ENCODE results near the gene PSIP1. TPM values are rescaled to one million over a fixed set of nuclear protein-coding genes. Genes with fewer than 3 reads are reported as not detected.

Gene PSIP1
- total RNA-seq, result 65.2 and 73.3 TPM in 2 replicates
- polyA plus RNA-seq, result 51.2 and 57.0 TPM in 2 replicates
- 51.3 and 59.6 TPM in 2 replicates for polyA plus RNA-seq (2012)
- polyA minus RNA-seq (ENCODE audit: low replicate concordance), result 1.6 and 2.8 TPM in 2 replicates

DNA sequence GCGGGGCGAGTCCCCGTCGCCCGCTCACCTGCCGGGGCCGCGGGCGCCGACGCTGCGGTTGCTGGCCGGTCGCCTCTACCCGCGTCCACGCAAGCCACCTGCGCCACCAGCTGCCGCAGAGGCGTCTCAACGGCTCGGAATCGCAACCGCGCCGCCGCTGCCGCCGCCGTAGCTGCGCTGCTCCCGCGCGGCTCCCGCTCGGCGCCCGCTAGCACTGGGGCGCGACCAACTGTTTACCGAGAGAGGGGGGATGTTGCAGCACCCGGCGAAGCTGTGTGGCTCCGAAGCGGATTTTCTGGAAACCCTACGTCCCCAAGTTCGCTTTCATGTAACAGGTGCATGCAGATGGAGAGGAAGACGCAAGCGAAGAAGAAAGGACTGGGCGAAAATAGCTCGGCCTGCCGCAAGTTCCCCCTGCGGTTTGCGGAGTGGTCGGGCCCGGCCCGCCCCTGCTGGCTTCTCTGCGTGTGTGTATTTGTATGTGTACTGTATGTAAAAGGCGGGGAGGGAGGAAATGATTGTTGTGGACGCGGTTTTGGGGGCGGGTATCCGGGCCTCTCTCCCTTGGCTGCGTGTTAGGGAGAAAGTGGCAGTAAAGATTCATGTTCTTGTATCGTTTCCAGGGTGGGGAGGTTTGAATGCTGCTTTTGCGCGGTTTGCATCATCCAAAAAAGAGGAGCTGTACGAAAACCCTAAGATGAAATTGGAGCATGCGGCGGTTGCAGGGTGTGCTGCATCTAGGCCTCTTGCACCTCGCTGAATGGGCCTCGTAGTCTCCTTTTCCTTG lies at the start of gene PSIP1:
PSIP1 (minus strand) TSS at position 182 of the 787 bp plus-strand sequence. CDS start 782 bp downstream, outside the sequence.
- H2AFZ ChIP-seq (ENCODE audit: low read length), result peak within 1 kb of the TSS; percentile 95
- H4K20me1 ChIP-seq (ENCODE audit: control insufficient read depth, extremely low read depth, insufficient read depth, low read length), result no peaks in the 10 kb centered on the region
- H3K79me2 ChIP-seq (ENCODE audit: control insufficient read depth, insufficient read depth, low read length), result peaks cover 25% of the 10 kb centered on the region
- DNase-seq (ENCODE audit: low read depth in 2 of 2), result peak; percentile 80 to 95
- peaks cover 1% of the 10 kb centered on the region for H3K36me3 ChIP-seq (ENCODE audit: control insufficient read depth, insufficient read depth, low read length)
- H3K4me2 ChIP-seq (ENCODE audit: extremely low read depth, insufficient read depth, low read length), result peak within 1 kb of the TSS; percentile 92
- H3K27ac ChIP-seq (ENCODE audit: insufficient read depth, low read length), result peak within 1 kb of the TSS; percentile 99
- H3K9ac ChIP-seq (ENCODE audit: insufficient read depth, low read length), result peak within 1 kb of the TSS; percentile 92
- TF ChIP-seq, protein P1, sequence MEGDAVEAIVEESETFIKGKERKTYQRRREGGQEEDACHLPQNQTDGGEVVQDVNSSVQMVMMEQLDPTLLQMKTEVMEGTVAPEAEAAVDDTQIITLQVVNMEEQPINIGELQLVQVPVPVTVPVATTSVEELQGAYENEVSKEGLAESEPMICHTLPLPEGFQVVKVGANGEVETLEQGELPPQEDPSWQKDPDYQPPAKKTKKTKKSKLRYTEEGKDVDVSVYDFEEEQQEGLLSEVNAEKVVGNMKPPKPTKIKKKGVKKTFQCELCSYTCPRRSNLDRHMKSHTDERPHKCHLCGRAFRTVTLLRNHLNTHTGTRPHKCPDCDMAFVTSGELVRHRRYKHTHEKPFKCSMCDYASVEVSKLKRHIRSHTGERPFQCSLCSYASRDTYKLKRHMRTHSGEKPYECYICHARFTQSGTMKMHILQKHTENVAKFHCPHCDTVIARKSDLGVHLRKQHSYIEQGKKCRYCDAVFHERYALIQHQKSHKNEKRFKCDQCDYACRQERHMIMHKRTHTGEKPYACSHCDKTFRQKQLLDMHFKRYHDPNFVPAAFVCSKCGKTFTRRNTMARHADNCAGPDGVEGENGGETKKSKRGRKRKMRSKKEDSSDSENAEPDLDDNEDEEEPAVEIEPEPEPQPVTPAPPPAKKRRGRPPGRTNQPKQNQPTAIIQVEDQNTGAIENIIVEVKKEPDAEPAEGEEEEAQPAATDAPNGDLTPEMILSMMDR (conservative IDR thresholded peaks at IDR 0.05 in 1 of 2, IDR thresholded peaks at IDR 0.05 in 1 of 2; ENCODE audit: low read depth in 1 of 2, low read length in 2 of 2), result no peak
- no peak for TF ChIP-seq EZH2 (IDR thresholded peaks at IDR 0.05; ENCODE audit: low read length, missing control alignments)
- no peaks in the 10 kb centered on the region for H3K9me3 ChIP-seq (ENCODE audit: control insufficient read depth, insufficient read depth, low read depth, low read length)
- H3K4me3 ChIP-seq (replicated peaks in 1 of 4; ENCODE audit: control extremely low read depth in 1 of 4, insufficient read depth in 1 of 4, low read depth in 3 of 4, low read length in 4 of 4), result peak within 1 kb of the TSS; percentile 80 to 88 (median 88)
- no peaks in the 10 kb centered on the region for H3K27me3 ChIP-seq (ENCODE audit: control insufficient read depth, insufficient read depth, low read length)
- H3K4me1 ChIP-seq (ENCODE audit: control insufficient read depth, extremely low read depth, insufficient read depth, low read length), result no peaks in the 10 kb centered on the region

DNA sequence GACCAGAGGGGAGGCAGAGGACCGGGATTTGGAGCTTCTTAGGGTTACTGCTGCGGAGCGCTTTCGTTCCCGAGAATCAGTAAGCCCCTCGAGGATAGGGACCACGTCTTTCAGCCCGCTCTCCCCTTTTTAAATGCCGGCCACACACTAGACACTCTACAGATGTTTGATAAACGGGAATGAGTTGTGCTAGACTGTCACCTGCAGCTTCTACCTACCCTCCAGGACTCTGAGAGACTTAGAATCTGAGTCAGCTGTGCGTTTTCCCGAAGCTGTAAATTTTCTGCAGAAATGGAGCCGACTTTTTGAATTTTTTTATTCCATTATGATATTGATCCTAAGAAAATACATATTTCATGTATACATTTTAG lies 42.7 kb upstream of the PSIP1 start:
- DNase-seq (ENCODE audit: low read depth in 2 of 2), result no peak
- Histone ChIP-seq H3K9me3 (ENCODE audit: control insufficient read depth, insufficient read depth, low read depth, low read length) (no peaks in the 10 kb centered on the region), H3K36me3 (ENCODE audit: control insufficient read depth, insufficient read depth, low read length) (no peaks in the 10 kb centered on the region), H4K20me1 (ENCODE audit: control insufficient read depth, extremely low read depth, insufficient read depth, low read length) (no peaks in the 10 kb centered on the region), H3K79me2 (ENCODE audit: control insufficient read depth, insufficient read depth, low read length) (no peaks in the 10 kb centered on the region), H3K4me1 (ENCODE audit: control insufficient read depth, extremely low read depth, insufficient read depth, low read length) (no peaks in the 10 kb centered on the region), H3K4me3 (replicated peaks in 1 of 4; ENCODE audit: control extremely low read depth in 1 of 4, insufficient read depth in 1 of 4, low read depth in 3 of 4, low read length in 4 of 4) (peak overlapping the region; percentile 63 to 79 (median 72)), H3K27me3 (ENCODE audit: control insufficient read depth, insufficient read depth, low read length) (no peaks in the 10 kb centered on the region), H3K27ac (ENCODE audit: insufficient read depth, low read length) (peak overlapping the region; percentile 78), H3K4me2 (ENCODE audit: extremely low read depth, insufficient read depth, low read length) (peak overlapping the region; percentile 89), H3K9ac (ENCODE audit: insufficient read depth, low read length) (peak overlapping the region; percentile 66), H2AFZ (ENCODE audit: low read length) (peak overlapping the region; percentile 95)
- no peak for TF ChIP-seq EZH2 (IDR thresholded peaks at IDR 0.05; ENCODE audit: low read length, missing control alignments)
- TF ChIP-seq, protein P1 (conservative IDR thresholded peaks at IDR 0.05 in 1 of 2, IDR thresholded peaks at IDR 0.05 in 1 of 2; ENCODE audit: low read depth in 1 of 2, low read length in 2 of 2), result no peak

DNA sequence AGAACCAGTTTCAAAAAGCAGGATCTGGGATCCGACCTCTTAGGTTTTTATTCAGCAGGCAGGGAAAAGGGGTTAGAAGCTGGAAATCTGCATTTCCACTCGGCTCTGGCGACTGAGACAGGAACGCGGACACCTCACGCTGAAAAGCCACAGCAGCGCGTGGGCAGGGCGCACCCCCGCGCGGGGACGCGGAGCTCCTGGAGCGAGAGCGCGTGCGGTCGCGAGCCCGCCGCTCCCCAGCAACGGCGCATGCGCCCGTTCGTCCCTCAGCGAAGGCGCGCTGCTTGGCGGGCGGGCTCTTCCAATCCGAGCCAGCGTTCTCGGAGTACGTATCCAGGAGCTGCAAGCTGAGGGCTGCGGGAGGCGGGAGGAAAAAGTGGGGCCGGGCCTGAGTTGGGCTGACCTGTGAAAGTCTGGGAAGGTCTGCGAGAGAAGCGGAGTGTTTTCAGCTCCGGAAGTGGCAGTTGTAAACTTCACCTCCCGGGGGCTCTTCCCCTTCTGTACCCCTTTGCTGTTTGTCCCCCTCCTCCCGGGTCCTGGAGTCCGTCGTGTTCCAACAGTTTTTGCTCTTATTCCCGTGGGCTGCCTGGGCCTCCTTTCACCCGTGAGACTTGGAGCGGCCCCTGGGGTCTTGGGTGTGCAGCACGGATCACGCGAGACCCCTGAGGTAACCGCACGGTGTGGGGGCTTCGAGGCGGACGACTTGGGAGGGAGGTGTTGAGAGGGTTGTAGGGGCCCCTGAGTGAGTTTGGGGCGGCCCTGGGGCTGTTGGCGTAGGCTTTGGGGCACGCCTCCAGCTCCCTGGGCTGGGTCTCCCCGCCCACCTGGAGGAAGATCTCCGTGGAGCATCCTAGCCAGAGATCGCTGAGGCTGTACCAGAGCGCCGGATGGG lies 42.1 kb upstream of the PSIP1 start, which contains the start of gene CCDC171:
CCDC171 (plus strand) TSS at position 408 of the 892 bp plus-strand sequence. CDS start 11,046 bp downstream, outside the sequence.
- Histone ChIP-seq H2AFZ (ENCODE audit: low read length) (peak within 1 kb of the TSS; percentile 95), H3K27ac (ENCODE audit: insufficient read depth, low read length) (peak within 1 kb of the TSS; percentile 78), H3K4me3 (replicated peaks in 1 of 4; ENCODE audit: control extremely low read depth in 1 of 4, insufficient read depth in 1 of 4, low read depth in 3 of 4, low read length in 4 of 4) (peak within 1 kb of the TSS; percentile 63 to 89 (median 75)), H3K9me3 (ENCODE audit: control insufficient read depth, insufficient read depth, low read depth, low read length) (no peaks in the 10 kb centered on the region), H4K20me1 (ENCODE audit: control insufficient read depth, extremely low read depth, insufficient read depth, low read length) (no peaks in the 10 kb centered on the region), H3K9ac (ENCODE audit: insufficient read depth, low read length) (peak within 1 kb of the TSS; percentile 66), H3K79me2 (ENCODE audit: control insufficient read depth, insufficient read depth, low read length) (no peaks in the 10 kb centered on the region), H3K4me2 (ENCODE audit: extremely low read depth, insufficient read depth, low read length) (peak within 1 kb of the TSS; percentile 89), H3K4me1 (ENCODE audit: control insufficient read depth, extremely low read depth, insufficient read depth, low read length) (no peaks in the 10 kb centered on the region), H3K27me3 (ENCODE audit: control insufficient read depth, insufficient read depth, low read length) (no peaks in the 10 kb centered on the region), H3K36me3 (ENCODE audit: control insufficient read depth, insufficient read depth, low read length) (no peaks in the 10 kb centered on the region)
- TF ChIP-seq, protein P1 (conservative IDR thresholded peaks at IDR 0.05 in 1 of 2, IDR thresholded peaks at IDR 0.05 in 1 of 2; ENCODE audit: low read depth in 1 of 2, low read length in 2 of 2), result peak in 1 of 2 donors; percentile 2
- TF ChIP-seq EZH2 (IDR thresholded peaks at IDR 0.05; ENCODE audit: low read length, missing control alignments), result no peak
- DNase-seq (ENCODE audit: low read depth in 2 of 2), result peak; percentile 95 to 96

All from fibroblast of lung (primary cell).